Transverse colon (tissue), 4 donors: ENCODE data around the gene SYT2. TPM values are rescaled to one million over a fixed set of nuclear protein-coding genes. Genes with fewer than 3 reads are reported as not detected.

ENCODE experiments used
- DNase-seq: peaks from one replicate; pipeline ENCODE4 v3.0.0-alpha.2; 2019
- H3K27ac ChIP-seq, 4 donors: fragments of 200-600 bp; sonication (generic); 2 replicates each; pipeline ENCODE4 v1.5.1; 2016 to 2018; ENCODE audit warnings: inconsistent platforms in 4 of 4
- H3K27me3 ChIP-seq: fragments of 200-600 bp; sonication (generic); 2 replicates; pipeline ENCODE4 v1.5.1; 2017; ENCODE audit warnings: inconsistent platforms
- H3K36me3 ChIP-seq, 4 donors: fragments of 200-600 bp; sonication (generic); 2 replicates each; pipeline ENCODE4 v1.5.1; 2017 to 2019; ENCODE audit warnings: inconsistent platforms in 4 of 4
- H3K4me1 ChIP-seq, 4 donors: fragments of 200-600 bp; sonication (generic); 2 replicates each; pipeline ENCODE4 v1.5.1; 2017 to 2020; ENCODE audit warnings: inconsistent platforms in 4 of 4
- H3K4me3 ChIP-seq, 4 donors: fragments of 200-600 bp; sonication (generic); 1 replicate in 1 of 4; 2 replicates in 3 of 4; pipeline versions ENCODE4 v1.5.1 to v1.6.1; 2017 to 2019; ENCODE audit warnings: inconsistent platforms in 4 of 4
- H3K9me3 ChIP-seq, 2 donors: fragments of 200-600 bp; sonication (generic); 2 replicates each; pipeline ENCODE4 v1.5.1; 2017 to 2019; ENCODE audit warnings: inconsistent platforms in 2 of 2
- CTCF ChIP-seq, 5 experiments: fragments of 200-600 bp in 3 of 5; fragments of 450-650 bp in 2 of 5; sonication (generic) in 3 of 5; IDR thresholded peaks; 1 replicate in 2 of 5; 2 replicates in 3 of 5; pipeline ENCODE4 v1.5.1; 2016 to 2017; ENCODE audit warnings: antibody characterized with exemption in 5 of 5, inconsistent platforms in 3 of 5, mild to moderate bottlenecking in 2 of 5, moderate library complexity in 1 of 5
- EP300 ChIP-seq: sonication (generic); formaldehyde crosslinking; IDR thresholded peaks from one replicate; pipeline ENCODE4 v1.6.1; 2017; ENCODE audit warnings: antibody characterized with exemption, low read depth
- POLR2A ChIP-seq: fragments of 450-650 bp; IDR thresholded peaks from one replicate; pipeline ENCODE4 v1.6.1; 2016; ENCODE audit warnings: antibody characterized with exemption, mild to moderate bottlenecking, moderate library complexity
- POLR2AphosphoS5 ChIP-seq, 3 donors: sonication (generic); formaldehyde crosslinking; IDR thresholded peaks; one replicate each; pipeline ENCODE4 v1.6.1; 2016; ENCODE audit warnings: antibody characterized with exemption in 3 of 3
- WGBS, 2 donors: methylation state at CpG; one replicate each; pipeline ENCODE4 v1.1.5; 2018; ENCODE audit warnings: low coverage in 1 of 2; 5-methylcytosine and 5-hydroxymethylcytosine counted together
- in situ Hi-C, 4 donors: fragments of 200-750 bp; cut with MboI; loops; one replicate each; pipeline versions ENCODE4 v1.15.0 to v1.15.1; 2017; ENCODE audit warnings: low sequenced_read_pairs in 3 of 4, low pct_ligation_motif_present in 1 of 4, low pct_unique_long_range_greater_than_20kb in 1 of 4
- intact Hi-C: fragments of 100-400 bp; cut with DNase I; formaldehyde crosslinking; loops from one replicate; pipeline ENCODE4 v1.15.1; 2023; ENCODE audit warnings: low total_unique reads
- total RNA-seq, 4 donors: library from RNA; depleted of rRNA; stranded (reverse); fragments of >200 nt; gene quantifications; one replicate each; pipeline ENCODE4 v1.1.0, GENCODE V29; 2016

Gene SYT2
- total RNA-seq, 4 donors from 2014 or later = 0.16 to 0.40 TPM; not detected in 2

GRCh38 chr1:202576816-202577215 lies 133.4 kb downstream of the SYT2 start:
- Histone ChIP-seq H3K27me3 (no peaks in the 10 kb centered on the region), H3K9me3 (no peaks in the 10 kb centered on the region), H3K36me3 (peaks cover 0 to 27% (median 10%) of the 10 kb centered on the region in 4 donors), H3K27ac (peak overlapping the region; percentile 68 to 84 (median 78)), H3K4me3 (no peak overlapping the region), H3K4me1 (peaks cover 31 to 48% (median 34%) of the 10 kb centered on the region in 4 donors)
- intact Hi-C loops (no loop called here), in situ Hi-C loops (no loop called here)
- no peak for TF ChIP-seq EP300
- peak in 2 of 3 donors; percentile 45 to 48 for TF ChIP-seq POLR2AphosphoS5 (IDR thresholded peaks at IDR 0.05)
- no peak for DNase-seq
- 40 to 67% methylated on average over 1 of the region's 1 CpG for WGBS, 2 donors

- 69 to 100% methylated on average over 1 to 2 of the region's 2 CpGs for WGBS, 2 donors
- in situ Hi-C loops = no loop called here
- intact Hi-C loops = no loop called here
- H3K9me3 ChIP-seq = no peaks in the 10 kb centered on the region
- no peak for DNase-seq
- no peak overlapping the region for H3K4me3 ChIP-seq
- peaks cover 31 to 48% (median 34%) of the 10 kb centered on the region in 4 donors for H3K4me1 ChIP-seq
- peak overlapping the region; percentile 68 to 84 (median 78) for H3K27ac ChIP-seq
- H3K27me3 ChIP-seq = no peaks in the 10 kb centered on the region
- peaks cover 0 to 20% (median 7%) of the 10 kb centered on the region in 4 donors for H3K36me3 ChIP-seq
- TF ChIP-seq EP300 (no peak), POLR2A (no peak), CTCF (IDR thresholded peaks at IDR 0.05) (no peak), POLR2AphosphoS5 (IDR thresholded peaks at IDR 0.05) (no peak)
Observed at GRCh38 chr1:202575918-202576653, 134.2 kb downstream of the SYT2 start.

GRCh38 chr1:202572867-202573266 lies 137.4 kb downstream of the SYT2 start:
- H3K4me3 ChIP-seq = no peak overlapping the region
- no peaks in the 10 kb centered on the region for H3K9me3 ChIP-seq
- no peak for TF ChIP-seq POLR2A
- no peak for TF ChIP-seq POLR2AphosphoS5 (IDR thresholded peaks at IDR 0.05)
- no peak for TF ChIP-seq EP300
- no peak for TF ChIP-seq CTCF (IDR thresholded peaks at IDR 0.05)
- intact Hi-C loops (no loop called here), in situ Hi-C loops (no loop called here)
- H3K4me1 ChIP-seq = peaks cover 10 to 34% (median 13%) of the 10 kb centered on the region in 4 donors
- DNase-seq = no peak
- 96% methylated on average over 1 of the region's 1 CpG; no CpG with 5 or more reads in 1 of the 2 donors for WGBS, 2 donors
- peaks cover 0 to 11% (median 3%) of the 10 kb centered on the region in 4 donors for H3K36me3 ChIP-seq
- H3K27ac ChIP-seq = peak overlapping the region in 3 of 4 donors; percentile 58 to 88 (median 84)
- H3K27me3 ChIP-seq = no peaks in the 10 kb centered on the region

GRCh38 chr1:202571719-202572339 lies 138.4 kb downstream of the SYT2 start:
- intact Hi-C loops = no loop called here

More at GRCh38 chr1:202571719-202572339, 138.4 kb downstream of the SYT2 start:
- Histone ChIP-seq H3K4me1 (peaks cover 4 to 34% (median 8%) of the 10 kb centered on the region in 4 donors), H3K27me3 (no peaks in the 10 kb centered on the region), H3K27ac (peak overlapping the region; percentile 11 to 88 (median 71)), H3K36me3 (peaks cover 0 to 17% (median 3%) of the 10 kb centered on the region in 4 donors), H3K9me3 (no peaks in the 10 kb centered on the region), H3K4me3 (no peak overlapping the region)
- in situ Hi-C loops = no loop called here
- 58 to 100% methylated on average over 2 to 3 of the region's 3 CpGs for WGBS, 2 donors
- DNase-seq = no peak
- TF ChIP-seq EP300 (no peak), POLR2AphosphoS5 (IDR thresholded peaks at IDR 0.05) (no peak), POLR2A (no peak), CTCF (IDR thresholded peaks at IDR 0.05) (peak; percentile 67 to 85 (median 78))
